NCI-H2171 (cell line): Measurements from ENCODE around the gene PDHB.

Source experiments
- DNase-seq: peaks from one replicate; lab custom pipeline; 2025; lab: John Stamatoyannopoulos, UW

PDHB gene

GRCh38 chr3:58403513-58404109, 30.0 kb downstream of the PDHB start:
- DNase-seq, result no peak

- DNase-seq, result no peak
These were observed 34.8 kb downstream of the PDHB start for GRCh38 chr3:58398669-58399333.

- DNase-seq, result no peak
These were observed 39.3 kb downstream of the PDHB start for GRCh38 chr3:58394339-58394738.

- no peak for DNase-seq
These were observed 41.5 kb downstream of the PDHB start for GRCh38 chr3:58392181-58392580.

- no peak for DNase-seq
These were observed 42.3 kb downstream of the PDHB start for GRCh38 chr3:58391156-58391865.

GRCh38 chr3:58388550-58389091, 45.0 kb downstream of the PDHB start:
- DNase-seq, result no peak

GRCh38 chr3:58387650-58388546, 45.7 kb downstream of the PDHB start:
- DNase-seq, result no peak

- no peak for DNase-seq
These were observed 46.8 kb downstream of the PDHB start for GRCh38 chr3:58386626-58387365.

- DNase-seq, result no peak
These were observed 49.1 kb downstream of the PDHB start for GRCh38 chr3:58384381-58385090.

- no peak for DNase-seq
These were observed 49.7 kb downstream of the PDHB start for GRCh38 chr3:58383904-58384303.

- no peak for DNase-seq
These were observed 50.2 kb downstream of the PDHB start for GRCh38 chr3:58383476-58383875.

GRCh38 chr3:58379351-58380073, 54.1 kb downstream of the PDHB start:
- no peak for DNase-seq

- no peak for DNase-seq
These were observed 55.9 kb downstream of the PDHB start for GRCh38 chr3:58377750-58378149.
